Natural killer cell (primary cell): ENCODE results near the gene TMEM242. TPM values are rescaled to one million over a fixed set of nuclear protein-coding genes. Genes with fewer than 3 reads are reported as not detected.
A peak's percentile ranks its signal among the peaks of the same experiment; 100 is the strongest.

Source experiments
- ATAC-seq, 3 donors: fragments of 150-1000 bp in 2 of 3; fragments of 200-7000 bp in 1 of 3; cut with Tn5 transposase; 1 replicate in 1 of 3; 2 replicates in 2 of 3; pipeline ENCODE4 v1.10.0; 2021; ENCODE audit warnings: mild to moderate bottlenecking in 2 of 3, moderate library complexity in 2 of 3
- DNase-seq, 2 donors: peaks; one replicate each; pipeline versions ENCODE4 v3.0.0 to v3.0.0-alpha.2; 2013 to 2021; ENCODE audit warnings: mixed read lengths in 1 of 2
- H3K27ac ChIP-seq: one replicate; pipeline ENCODE4 v1.5.1; 2013; ENCODE audit warnings: mild to moderate bottlenecking, low read length
- H3K27me3 ChIP-seq: one replicate; pipeline ENCODE4 v1.6.1; 2013; ENCODE audit warnings: low read length; ENCODE audit not compliant: control insufficient read depth, insufficient read depth
- H3K36me3 ChIP-seq: one replicate; pipeline ENCODE4 v1.6.1; 2013; ENCODE audit warnings: low read length; ENCODE audit not compliant: control insufficient read depth, insufficient read depth
- H3K4me1 ChIP-seq: one replicate; pipeline ENCODE4 v1.6.1; 2013; ENCODE audit warnings: low read length; ENCODE audit not compliant: control insufficient read depth, insufficient read depth
- H3K4me3 ChIP-seq: one replicate; pipeline ENCODE4 v1.5.1; 2013; ENCODE audit warnings: low read length
- H3K9me3 ChIP-seq: one replicate; pipeline ENCODE4 v1.6.1; 2013; ENCODE audit warnings: low read length; ENCODE audit not compliant: control insufficient read depth, insufficient read depth
- H3K27ac Mint-ChIP-seq, 2 donors: one replicate each; pipeline ENCODE4 v1.8.0; 2022; ENCODE audit warnings: mild to moderate bottlenecking in 2 of 2, mixed read lengths in 2 of 2, moderate library complexity in 1 of 2
- H3K27me3 Mint-ChIP-seq, 2 donors: one replicate each; pipeline ENCODE4 v1.8.0; 2022; ENCODE audit warnings: low read depth in 2 of 2, mixed read lengths in 2 of 2
- H3K36me3 Mint-ChIP-seq: one replicate; pipeline ENCODE4 v1.8.0; 2022; ENCODE audit warnings: mixed read lengths
- H3K4me1 Mint-ChIP-seq, 2 donors: one replicate each; pipeline ENCODE4 v1.8.0; 2022; ENCODE audit warnings: mixed read lengths in 2 of 2
- H3K4me3 Mint-ChIP-seq: one replicate; pipeline ENCODE4 v1.8.0; 2022; ENCODE audit warnings: mild to moderate bottlenecking, moderate library complexity, mixed read lengths
- H3K9me3 Mint-ChIP-seq, 2 donors: one replicate each; pipeline ENCODE4 v1.8.0; 2022; ENCODE audit warnings: mixed read lengths in 2 of 2
- WGBS: methylation state at CpG from one replicate; pipeline ENCODE4 v1.1.7; 2013; ENCODE audit warnings: missing lambda C conversion rate; ENCODE audit not compliant: insufficient coverage; 5-methylcytosine and 5-hydroxymethylcytosine counted together
- intact Hi-C: fragments of 100-400 bp; cut with micrococcal nuclease; formaldehyde crosslinking; loops from one replicate; pipeline ENCODE4 v1.14.2; 2022
- total RNA-seq, 4 donors: library from RNA; stranded (reverse); fragments of 120-200 nt in 1 of 4; gene quantifications; one replicate each; pipeline versions ENCODE4 v1.2.3 to v1.2.4, GENCODE V29; 2013 to 2022
- TF ChIP-seq, protein P1 (sequence below): fragments of 200-600 bp; IDR thresholded peaks from one replicate; pipeline ENCODE4 v1.8.0; 2022; ENCODE audit warnings: antibody characterized with exemption

TMEM242 gene
- total RNA-seq, 3 donors from 2014 or later (not counting 1 experiment from before 2014, with no cell fraction given), result 18.5 to 24.8 (median 19.8) TPM

GRCh38 chr6:157283900-157284737 is 39.2 kb downstream of the TMEM242 start:
- WGBS, result 84% methylated on average over 11 of the region's 13 CpGs
- Mint-ChIP-seq H3K9me3 (no peaks in the 10 kb centered on the region), H3K4me1 (no peaks in the 10 kb centered on the region), H3K27ac (no peak overlapping the region), H3K4me3 (no peak overlapping the region), H3K27me3 (peaks cover 0 to 3% of the 10 kb centered on the region in 2 donors), H3K36me3 (no peaks in the 10 kb centered on the region)
- Histone ChIP-seq H3K4me1 (no peaks in the 10 kb centered on the region), H3K27ac (no peak overlapping the region), H3K27me3 (no peaks in the 10 kb centered on the region), H3K36me3 (no peaks in the 10 kb centered on the region), H3K4me3 (no peak overlapping the region), H3K9me3 (no peaks in the 10 kb centered on the region)
- TF ChIP-seq, protein P1, sequence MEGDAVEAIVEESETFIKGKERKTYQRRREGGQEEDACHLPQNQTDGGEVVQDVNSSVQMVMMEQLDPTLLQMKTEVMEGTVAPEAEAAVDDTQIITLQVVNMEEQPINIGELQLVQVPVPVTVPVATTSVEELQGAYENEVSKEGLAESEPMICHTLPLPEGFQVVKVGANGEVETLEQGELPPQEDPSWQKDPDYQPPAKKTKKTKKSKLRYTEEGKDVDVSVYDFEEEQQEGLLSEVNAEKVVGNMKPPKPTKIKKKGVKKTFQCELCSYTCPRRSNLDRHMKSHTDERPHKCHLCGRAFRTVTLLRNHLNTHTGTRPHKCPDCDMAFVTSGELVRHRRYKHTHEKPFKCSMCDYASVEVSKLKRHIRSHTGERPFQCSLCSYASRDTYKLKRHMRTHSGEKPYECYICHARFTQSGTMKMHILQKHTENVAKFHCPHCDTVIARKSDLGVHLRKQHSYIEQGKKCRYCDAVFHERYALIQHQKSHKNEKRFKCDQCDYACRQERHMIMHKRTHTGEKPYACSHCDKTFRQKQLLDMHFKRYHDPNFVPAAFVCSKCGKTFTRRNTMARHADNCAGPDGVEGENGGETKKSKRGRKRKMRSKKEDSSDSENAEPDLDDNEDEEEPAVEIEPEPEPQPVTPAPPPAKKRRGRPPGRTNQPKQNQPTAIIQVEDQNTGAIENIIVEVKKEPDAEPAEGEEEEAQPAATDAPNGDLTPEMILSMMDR, result no peak
- ATAC-seq (no peak), DNase-seq (no peak)
- intact Hi-C loops, result no loop called here

DNA sequence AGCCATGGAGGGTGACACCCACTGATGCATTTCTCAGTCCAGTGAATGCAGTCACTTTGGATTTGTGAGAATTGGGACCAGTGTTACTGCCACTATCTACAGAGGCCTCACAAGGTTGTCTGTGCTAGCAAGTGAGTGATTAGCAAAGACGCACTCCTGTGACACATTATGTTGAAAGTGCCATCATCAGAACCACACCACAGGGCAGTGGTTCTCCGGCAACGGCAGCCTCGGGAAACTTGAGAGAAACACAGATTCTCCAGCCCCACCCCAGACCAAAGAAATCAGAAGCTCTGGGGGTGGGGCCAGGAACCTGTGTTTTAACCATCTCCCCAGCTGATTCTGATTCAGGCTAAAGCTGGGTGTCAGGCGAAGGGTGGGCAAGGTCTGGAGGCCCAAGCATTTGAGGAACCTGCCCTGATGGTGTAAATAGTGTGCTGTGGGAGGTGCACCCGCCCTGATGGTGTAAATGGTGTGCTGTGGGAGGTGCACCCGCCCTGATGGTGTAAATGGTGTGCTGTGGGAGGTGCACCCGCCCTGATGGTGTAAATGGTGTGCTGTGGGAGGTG is 39.9 kb downstream of the TMEM242 start:
- no peaks in the 10 kb centered on the region for H3K36me3 ChIP-seq
- H3K4me1 Mint-ChIP-seq, result no peaks in the 10 kb centered on the region
- H3K4me3 ChIP-seq, result no peak overlapping the region
- intact Hi-C loops, result no loop called here
- no peak overlapping the region for H3K27ac ChIP-seq
- WGBS, result 48% methylated on average over 5 of the region's 8 CpGs
- H3K27me3 Mint-ChIP-seq, result peaks cover 0 to 3% of the 10 kb centered on the region in 2 donors
- H3K4me3 Mint-ChIP-seq, result no peak overlapping the region
- no peaks in the 10 kb centered on the region for H3K9me3 Mint-ChIP-seq
- H3K27ac Mint-ChIP-seq, result no peak overlapping the region
- no peaks in the 10 kb centered on the region for H3K36me3 Mint-ChIP-seq
- TF ChIP-seq, protein P1, result no peak
- ATAC-seq, result peak in 2 of 3 donors; percentile 37 to 50
- no peaks in the 10 kb centered on the region for H3K9me3 ChIP-seq
- no peaks in the 10 kb centered on the region for H3K27me3 ChIP-seq
- no peaks in the 10 kb centered on the region for H3K4me1 ChIP-seq
- no peak for DNase-seq

- no peaks in the 10 kb centered on the region for H3K9me3 ChIP-seq
- TF ChIP-seq, protein P1, result no peak
- no peaks in the 10 kb centered on the region for H3K9me3 Mint-ChIP-seq
- no peak overlapping the region for H3K4me3 Mint-ChIP-seq
- H3K27ac Mint-ChIP-seq, result no peak overlapping the region
- DNase-seq, result no peak
- no peaks in the 10 kb centered on the region for H3K27me3 ChIP-seq
- ATAC-seq, result no peak
- no peak overlapping the region for H3K27ac ChIP-seq
- H3K4me1 Mint-ChIP-seq, result no peaks in the 10 kb centered on the region
- H3K36me3 Mint-ChIP-seq, result no peaks in the 10 kb centered on the region
- H3K27me3 Mint-ChIP-seq, result peaks cover 0 to 3% of the 10 kb centered on the region in 2 donors
- WGBS, result 87% methylated on average over 7 of the region's 7 CpGs
- no peak overlapping the region for H3K4me3 ChIP-seq
- H3K4me1 ChIP-seq, result no peaks in the 10 kb centered on the region
- intact Hi-C loops, result no loop called here
- H3K36me3 ChIP-seq, result no peaks in the 10 kb centered on the region
Observed at GRCh38 chr6:157282284-157282683, 41.0 kb downstream of the TMEM242 start.
